ENCODE data around the gene UPK2. TPM values are rescaled to one million over a fixed set of nuclear protein-coding genes. Genes with fewer than 3 reads are reported as not detected.
A peak's percentile ranks its signal among the peaks of the same experiment; 100 is the strongest.

Gene UPK2
- polyA plus RNA-seq, 1 of the 3 experiments (the other 2 are of a cell fraction) = 0.15 TPM

DNA sequence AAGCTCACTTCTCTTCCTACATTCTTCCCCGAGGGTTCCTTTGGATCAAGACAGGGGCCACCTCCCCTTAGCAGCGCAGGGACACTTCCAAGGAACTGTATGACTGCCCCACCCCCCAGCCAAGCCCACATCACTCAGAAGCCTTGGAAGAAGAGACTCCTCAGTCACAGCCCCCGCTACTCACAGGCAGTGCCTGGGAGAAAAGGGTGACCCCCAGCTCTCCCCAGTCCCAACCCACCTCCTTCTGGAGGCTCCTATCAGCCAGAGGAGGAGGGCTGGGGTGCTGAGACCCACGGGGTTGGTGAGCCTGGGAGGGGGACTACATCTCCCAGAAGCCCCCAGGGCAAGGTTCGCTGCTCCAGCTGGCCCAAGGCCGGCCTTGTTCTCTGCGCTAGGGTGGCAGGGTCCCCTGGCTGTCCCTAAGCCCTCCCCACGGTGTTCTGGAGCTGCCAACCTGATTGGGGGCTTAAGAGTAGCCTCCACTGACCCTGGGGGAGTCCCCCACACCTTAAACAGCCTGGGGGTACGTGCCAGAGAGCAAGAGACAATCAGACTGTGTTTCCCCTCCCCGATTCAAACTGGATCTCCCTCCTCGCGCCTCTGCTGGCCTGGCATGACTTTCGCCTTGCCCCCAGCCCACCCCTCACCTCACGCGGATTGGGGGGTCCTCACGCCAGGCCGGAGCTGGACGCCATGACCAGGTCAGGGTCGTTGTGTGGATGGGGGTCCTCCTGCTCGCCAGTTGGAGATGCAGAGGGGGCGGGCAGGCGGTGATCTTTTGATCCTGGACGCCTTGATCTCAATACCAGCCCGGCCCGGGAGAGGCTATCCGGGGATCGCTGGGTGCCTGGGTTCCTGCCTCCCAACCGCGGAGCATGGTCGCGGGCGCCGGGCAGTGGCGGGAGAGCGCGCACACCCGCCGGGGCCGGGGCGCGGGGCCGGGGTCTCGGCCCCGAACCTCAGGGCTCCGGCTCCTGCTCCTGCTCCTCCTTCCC lies 31.2 kb upstream of the UPK2 start:
- peak; percentile 90 for DNase-seq
- ChIA-PET CTCF (interaction anchor here (0.9 to 13.4 kb wide), 7 partner anchors 10 to 246 kb away, joined by 3 to 186 read pairs (median 4); partner anchors contain the start of genes CENATAC, DDX6, TREH and UPK2), POLR2A (interaction anchor here (1.1 to 5.0 kb wide), 2 partner anchors 16 to 134 kb away, joined by 3 to 37 read pairs; partner anchors contain the start of gene DDX6)
- H3F3A ChIP-seq (replicated peaks; ENCODE audit: insufficient read depth) = peaks cover 61% of the 10 kb centered on the region
- H2AFZ ChIP-seq (ENCODE audit: low read depth) = no peak overlapping the region
- H4K20me1 ChIP-seq (ENCODE audit: insufficient read depth) = peaks cover 46% of the 10 kb centered on the region
- no peaks in the 10 kb centered on the region for H3K9me3 ChIP-seq
- H3K27me3 ChIP-seq (ENCODE audit: insufficient read depth) = no peaks in the 10 kb centered on the region
- peak; percentile 45; the same call in 1 of the 2 replicates for TF ChIP-seq MXI1 (IDR thresholded peaks at IDR 0.05; ENCODE audit: low read depth, low read length)
- TF ChIP-seq TCF12 (IDR thresholded peaks at IDR 0.05) = no peak
- TF ChIP-seq SMC3 (IDR thresholded peaks at IDR 0.05; ENCODE audit: low read depth, low read length) = no peak
- TF ChIP-seq POLR2AphosphoS5 (IDR thresholded peaks at IDR 0.05; ENCODE audit: low read depth, low read length) = no peak
- TF ChIP-seq, protein P1, sequence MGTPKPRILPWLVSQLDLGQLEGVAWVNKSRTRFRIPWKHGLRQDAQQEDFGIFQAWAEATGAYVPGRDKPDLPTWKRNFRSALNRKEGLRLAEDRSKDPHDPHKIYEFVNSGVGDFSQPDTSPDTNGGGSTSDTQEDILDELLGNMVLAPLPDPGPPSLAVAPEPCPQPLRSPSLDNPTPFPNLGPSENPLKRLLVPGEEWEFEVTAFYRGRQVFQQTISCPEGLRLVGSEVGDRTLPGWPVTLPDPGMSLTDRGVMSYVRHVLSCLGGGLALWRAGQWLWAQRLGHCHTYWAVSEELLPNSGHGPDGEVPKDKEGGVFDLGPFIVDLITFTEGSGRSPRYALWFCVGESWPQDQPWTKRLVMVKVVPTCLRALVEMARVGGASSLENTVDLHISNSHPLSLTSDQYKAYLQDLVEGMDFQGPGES (IDR thresholded peaks at IDR 0.05; ENCODE audit: low read depth, low read length) = no peak
- TF ChIP-seq SIN3A (IDR thresholded peaks at IDR 0.05; ENCODE audit: borderline replicate concordance, low read depth, low read length) = 0 out of 2 replicates have a peak, but pooled peaks have one; percentile 42
- TF ChIP-seq GABPA (IDR thresholded peaks at IDR 0.05; ENCODE audit: low read depth) = no peak
- TF ChIP-seq USF1 (IDR thresholded peaks at IDR 0.05; ENCODE audit: borderline replicate concordance, low read depth) = no peak
- no peak for TF ChIP-seq MEF2A (IDR thresholded peaks at IDR 0.05; ENCODE audit: borderline replicate concordance, low read depth)
- TF ChIP-seq, protein P2, sequence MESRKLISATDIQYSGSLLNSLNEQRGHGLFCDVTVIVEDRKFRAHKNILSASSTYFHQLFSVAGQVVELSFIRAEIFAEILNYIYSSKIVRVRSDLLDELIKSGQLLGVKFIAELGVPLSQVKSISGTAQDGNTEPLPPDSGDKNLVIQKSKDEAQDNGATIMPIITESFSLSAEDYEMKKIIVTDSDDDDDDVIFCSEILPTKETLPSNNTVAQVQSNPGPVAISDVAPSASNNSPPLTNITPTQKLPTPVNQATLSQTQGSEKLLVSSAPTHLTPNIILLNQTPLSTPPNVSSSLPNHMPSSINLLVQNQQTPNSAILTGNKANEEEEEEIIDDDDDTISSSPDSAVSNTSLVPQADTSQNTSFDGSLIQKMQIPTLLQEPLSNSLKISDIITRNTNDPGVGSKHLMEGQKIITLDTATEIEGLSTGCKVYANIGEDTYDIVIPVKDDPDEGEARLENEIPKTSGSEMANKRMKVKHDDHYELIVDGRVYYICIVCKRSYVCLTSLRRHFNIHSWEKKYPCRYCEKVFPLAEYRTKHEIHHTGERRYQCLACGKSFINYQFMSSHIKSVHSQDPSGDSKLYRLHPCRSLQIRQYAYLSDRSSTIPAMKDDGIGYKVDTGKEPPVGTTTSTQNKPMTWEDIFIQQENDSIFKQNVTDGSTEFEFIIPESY (IDR thresholded peaks at IDR 0.05; ENCODE audit: borderline replicate concordance, low read depth) = no peak
- TF ChIP-seq GATA2 (CRISPR knock-in tag; IDR thresholded peaks at IDR 0.05) = no peak
- no peak for TF ChIP-seq ELF1 (IDR thresholded peaks at IDR 0.05)
- WGBS (ENCODE audit: low lambda C conversion rate) = 3% methylated on average over 20 of the region's 45 CpGs
- H3K4me2 ChIP-seq = peak overlapping the region; percentile 89
- H3K27ac ChIP-seq (ENCODE audit: low read depth in 2 of 2, low read length in 1 of 2) = peak overlapping the region; percentile 84 to 95
- H3K9ac ChIP-seq = peak overlapping the region; percentile 94
- peak overlapping the region; percentile 95 for H3K4me3 ChIP-seq (ENCODE audit: low read depth in 2 of 2, low read length in 1 of 2)
- H3K79me2 ChIP-seq (ENCODE audit: insufficient read depth) = peaks cover 65% of the 10 kb centered on the region
- H3K4me1 ChIP-seq (ENCODE audit: control insufficient read depth in 1 of 2, insufficient read depth in 2 of 2, low read depth in 1 of 2, low read length in 1 of 2) = peaks cover 29 to 57% of the 10 kb centered on the region in 2 experiments; a peak in 3 of 4 replicates
- no peaks in the 10 kb centered on the region for H3K36me3 ChIP-seq (replicated peaks in 1 of 2; ENCODE audit: control insufficient read depth in 1 of 2, insufficient read depth in 2 of 2, low read length in 1 of 2)
- no peaks in the 10 kb centered on the region for H3K9me2 ChIP-seq
